WTC11 (cell line): ENCODE data around the gene LARP4B. TPM values are rescaled to one million over a fixed set of nuclear protein-coding genes. Genes with fewer than 3 reads are reported as not detected.

Source experiments
- ATAC-seq: fragments of 200-7000 bp; cut with Tn5 transposase; 2 replicates; pipeline ENCODE4 v1.10.0; 2021; ENCODE audit warnings: mild to moderate bottlenecking, moderate library complexity
- CTCF ChIA-PET: fragments of 300-600 bp; sonication (Branson Sonifier 250); formaldehyde crosslinking; loops from one replicate; lab custom pipeline; 2021; ENCODE audit warnings: antibody characterized with exemption; lab: Charles Lee
- POLR2A ChIA-PET: fragments of 350-600 bp; sonication (Branson Sonifier 250); formaldehyde crosslinking; loops from one replicate; lab custom pipeline; 2021; ENCODE audit warnings: antibody characterized with exemption; lab: Charles Lee
- DNase-seq: peaks from one replicate; pipeline ENCODE4 v3.0.0; 2021; ENCODE audit warnings: low spot score
- H3K27ac Mint-ChIP-seq: 2 replicates; pipeline ENCODE4 v1.8.0; 2021; ENCODE audit warnings: mixed read lengths
- H3K27me3 Mint-ChIP-seq: 2 replicates; pipeline ENCODE4 v1.8.0; 2021; ENCODE audit warnings: low read depth, mild to moderate bottlenecking, moderate library complexity, mixed read lengths
- H3K36me3 Mint-ChIP-seq: 2 replicates; pipeline ENCODE4 v1.8.0; 2021; ENCODE audit warnings: mixed read lengths
- H3K4me1 Mint-ChIP-seq: 2 replicates; pipeline ENCODE4 v1.8.0; 2022; ENCODE audit warnings: mixed read lengths
- H3K4me3 Mint-ChIP-seq: 2 replicates; pipeline ENCODE4 v1.8.0; 2021; ENCODE audit warnings: mild to moderate bottlenecking, moderate library complexity, mixed read lengths
- H3K9me3 Mint-ChIP-seq: 2 replicates; pipeline ENCODE4 v1.8.0; 2021; ENCODE audit warnings: mixed read lengths
- AR ChIP-seq: fragments of 250-450 bp; sonication (Bioruptor Pico); IDR thresholded peaks from 2 replicates; pipeline ENCODE4 v1.9.0; 2021; ENCODE audit warnings: mild to moderate bottlenecking
- ATF2 ChIP-seq: sonication (generic); formaldehyde crosslinking; IDR thresholded peaks from 2 replicates; pipeline ENCODE4 v1.8.1; 2022; ENCODE audit warnings: low read depth, missing genetic modification reagents, borderline replicate concordance
- CREM ChIP-seq: sonication (generic); formaldehyde crosslinking; IDR thresholded peaks from 2 replicates; pipeline ENCODE4 v1.8.1; 2022; ENCODE audit warnings: mild to moderate bottlenecking, missing genetic modification reagents, moderate library complexity
- CTCF ChIP-seq: fragments of 200-600 bp; IDR thresholded peaks from 2 replicates; pipeline ENCODE4 v1.8.0; 2022; ENCODE audit warnings: antibody characterized with exemption
- FOXP1 ChIP-seq: sonication (generic); formaldehyde crosslinking; IDR thresholded peaks from 2 replicates; pipeline ENCODE4 v1.8.0; 2022; ENCODE audit warnings: missing genetic modification reagents, mild to moderate bottlenecking, moderate library complexity, borderline replicate concordance
- MXD4 ChIP-seq: fragments of 250-450 bp; sonication (Bioruptor Pico); IDR thresholded peaks from 2 replicates; pipeline ENCODE4 v1.8.0; 2021; ENCODE audit warnings: mild to moderate bottlenecking, moderate library complexity, borderline replicate concordance
- MYBL2 ChIP-seq: sonication (generic); formaldehyde crosslinking; IDR thresholded peaks from 2 replicates; pipeline ENCODE4 v1.8.1; 2023; ENCODE audit warnings: mild to moderate bottlenecking, moderate library complexity, missing genetic modification reagents
- NR2C2 ChIP-seq: sonication (generic); formaldehyde crosslinking; IDR thresholded peaks from 2 replicates; pipeline ENCODE4 v1.8.0; 2022; ENCODE audit warnings: mild to moderate bottlenecking, missing genetic modification reagents
- ZNF317 ChIP-seq: sonication (generic); formaldehyde crosslinking; IDR thresholded peaks from 2 replicates; pipeline ENCODE4 v1.8.1; 2023; ENCODE audit warnings: low read depth, mild to moderate bottlenecking, moderate library complexity, missing genetic modification reagents, borderline replicate concordance
- ZNF532 ChIP-seq: fragments of 250-450 bp; sonication (Bioruptor Pico); IDR thresholded peaks from 2 replicates; pipeline ENCODE4 v1.9.0; 2021; ENCODE audit warnings: mild to moderate bottlenecking, borderline replicate concordance
- ZSCAN18 ChIP-seq: fragments of 250-450 bp; sonication (Bioruptor Pico); IDR thresholded peaks from 2 replicates; pipeline ENCODE4 v2.1.2; 2022; ENCODE audit warnings: mild to moderate bottlenecking, moderate library complexity
- total RNA-seq: library from RNA; stranded (reverse); gene quantifications from 3 replicates; pipeline ENCODE4 v1.2.3, GENCODE V29; 2021
- TF ChIP-seq, protein P1 (sequence below): fragments of 250-450 bp; sonication (Bioruptor Pico); IDR thresholded peaks from 2 replicates; pipeline ENCODE4 v1.9.0; 2021; ENCODE audit warnings: mild to moderate bottlenecking
- TF ChIP-seq, protein P2 (sequence below): sonication (generic); formaldehyde crosslinking; IDR thresholded peaks from 2 replicates; pipeline ENCODE4 v1.8.0; 2023; ENCODE audit warnings: mild to moderate bottlenecking, missing genetic modification reagents
- TF ChIP-seq, protein P3 (sequence below): sonication (generic); formaldehyde crosslinking; IDR thresholded peaks from 2 replicates; pipeline ENCODE4 v1.8.1; 2023; ENCODE audit warnings: mild to moderate bottlenecking, missing genetic modification reagents
- TF ChIP-seq, protein P4 (sequence below): sonication (generic); formaldehyde crosslinking; IDR thresholded peaks from 2 replicates; pipeline ENCODE4 v1.8.0; 2023; ENCODE audit warnings: missing genetic modification reagents

Gene LARP4B
- total RNA-seq, 1 experiment from 2014 or later = 87.1 TPM

GRCh38 chr10:860519-860918 is 71.0 kb downstream of the LARP4B start:
- H3K9me3 Mint-ChIP-seq = 0 out of 2 replicates have a peak, but pooled peaks cover 3% of the 10 kb centered on the region
- ChIA-PET CTCF (no interaction called here), POLR2A (no interaction called here)
- no peak for ATAC-seq
- TF ChIP-seq FOXP1 (CRISPR knock-in tag) (no peak), ATF2 (CRISPR knock-in tag) (no peak), CREM (no peak), NR2C2 (CRISPR knock-in tag) (no peak), MXD4 (CRISPR knock-in tag) (no peak), MYBL2 (CRISPR knock-in tag) (no peak), CTCF (no peak), AR (CRISPR knock-in tag) (no peak)
- TF ChIP-seq, protein P1, sequence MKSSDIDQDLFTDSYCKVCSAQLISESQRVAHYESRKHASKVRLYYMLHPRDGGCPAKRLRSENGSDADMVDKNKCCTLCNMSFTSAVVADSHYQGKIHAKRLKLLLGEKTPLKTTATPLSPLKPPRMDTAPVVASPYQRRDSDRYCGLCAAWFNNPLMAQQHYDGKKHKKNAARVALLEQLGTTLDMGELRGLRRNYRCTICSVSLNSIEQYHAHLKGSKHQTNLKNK (CRISPR knock-in tag) = no peak
- TF ChIP-seq, protein P2, sequence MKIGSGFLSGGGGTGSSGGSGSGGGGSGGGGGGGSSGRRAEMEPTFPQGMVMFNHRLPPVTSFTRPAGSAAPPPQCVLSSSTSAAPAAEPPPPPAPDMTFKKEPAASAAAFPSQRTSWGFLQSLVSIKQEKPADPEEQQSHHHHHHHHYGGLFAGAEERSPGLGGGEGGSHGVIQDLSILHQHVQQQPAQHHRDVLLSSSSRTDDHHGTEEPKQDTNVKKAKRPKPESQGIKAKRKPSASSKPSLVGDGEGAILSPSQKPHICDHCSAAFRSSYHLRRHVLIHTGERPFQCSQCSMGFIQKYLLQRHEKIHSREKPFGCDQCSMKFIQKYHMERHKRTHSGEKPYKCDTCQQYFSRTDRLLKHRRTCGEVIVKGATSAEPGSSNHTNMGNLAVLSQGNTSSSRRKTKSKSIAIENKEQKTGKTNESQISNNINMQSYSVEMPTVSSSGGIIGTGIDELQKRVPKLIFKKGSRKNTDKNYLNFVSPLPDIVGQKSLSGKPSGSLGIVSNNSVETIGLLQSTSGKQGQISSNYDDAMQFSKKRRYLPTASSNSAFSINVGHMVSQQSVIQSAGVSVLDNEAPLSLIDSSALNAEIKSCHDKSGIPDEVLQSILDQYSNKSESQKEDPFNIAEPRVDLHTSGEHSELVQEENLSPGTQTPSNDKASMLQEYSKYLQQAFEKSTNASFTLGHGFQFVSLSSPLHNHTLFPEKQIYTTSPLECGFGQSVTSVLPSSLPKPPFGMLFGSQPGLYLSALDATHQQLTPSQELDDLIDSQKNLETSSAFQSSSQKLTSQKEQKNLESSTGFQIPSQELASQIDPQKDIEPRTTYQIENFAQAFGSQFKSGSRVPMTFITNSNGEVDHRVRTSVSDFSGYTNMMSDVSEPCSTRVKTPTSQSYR (CRISPR knock-in tag) = no peak
- peaks cover 60% of the 10 kb centered on the region for H3K36me3 Mint-ChIP-seq
- DNase-seq = no peak
- peaks cover 45% of the 10 kb centered on the region for H3K4me1 Mint-ChIP-seq
- H3K4me3 Mint-ChIP-seq = no peak overlapping the region
- no peaks in the 10 kb centered on the region for H3K27me3 Mint-ChIP-seq
- no peak overlapping the region for H3K27ac Mint-ChIP-seq

DNA sequence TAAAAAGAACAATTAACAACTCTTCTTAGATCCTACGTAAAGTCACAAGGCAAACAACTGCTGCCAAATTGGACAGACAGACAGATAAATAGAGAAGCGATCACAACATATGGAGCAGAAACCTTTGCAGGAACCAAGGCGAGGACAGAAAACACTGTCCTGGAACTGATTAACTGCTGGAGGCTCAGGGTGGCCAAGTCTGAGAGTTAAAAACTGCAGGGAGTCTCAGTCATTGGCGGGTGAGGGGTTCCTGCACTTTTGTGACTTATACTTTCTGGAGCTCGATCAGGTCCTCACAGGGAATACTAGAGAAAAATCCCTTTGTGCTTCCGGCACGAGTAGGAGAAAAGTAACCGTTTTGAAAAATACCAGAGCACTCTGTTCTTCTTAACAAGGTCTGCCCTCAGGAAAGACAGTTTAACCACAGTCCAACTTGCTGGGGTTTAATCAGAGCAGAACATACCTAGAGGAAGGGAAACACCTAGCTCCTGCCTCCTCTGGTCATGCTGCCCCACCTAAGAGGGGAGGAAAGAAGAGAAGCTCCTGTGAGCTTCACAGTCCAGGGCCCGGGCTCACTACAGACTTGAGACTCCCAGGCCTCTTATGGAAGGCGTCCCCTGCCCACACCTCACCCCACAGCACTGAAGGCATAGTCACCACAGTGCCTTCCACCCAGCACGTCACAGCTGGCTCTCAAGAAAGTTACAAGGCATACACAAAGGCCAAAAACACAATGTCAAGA is 74.9 kb downstream of the LARP4B start:
- ChIA-PET CTCF (interaction anchor here (0.9 kb wide), 1 partner anchor 8 kb away, joined by 4 read pairs; no protein-coding TSS in a partner anchor), POLR2A (interaction anchor here (0.5 kb wide), 1 partner anchor 79 kb away, joined by 3 read pairs; no protein-coding TSS in a partner anchor)
- Mint-ChIP-seq H3K27ac (peak overlapping the region; percentile 86), H3K36me3 (peaks cover 58% of the 10 kb centered on the region), H3K27me3 (no peaks in the 10 kb centered on the region), H3K4me3 (no peak overlapping the region), H3K9me3 (peaks cover 12% of the 10 kb centered on the region), H3K4me1 (peaks cover 23% of the 10 kb centered on the region)
- ATAC-seq (peak; percentile 67), DNase-seq (no peak)
- TF ChIP-seq MYBL2 (CRISPR knock-in tag) = no peak
- TF ChIP-seq, protein P3, sequence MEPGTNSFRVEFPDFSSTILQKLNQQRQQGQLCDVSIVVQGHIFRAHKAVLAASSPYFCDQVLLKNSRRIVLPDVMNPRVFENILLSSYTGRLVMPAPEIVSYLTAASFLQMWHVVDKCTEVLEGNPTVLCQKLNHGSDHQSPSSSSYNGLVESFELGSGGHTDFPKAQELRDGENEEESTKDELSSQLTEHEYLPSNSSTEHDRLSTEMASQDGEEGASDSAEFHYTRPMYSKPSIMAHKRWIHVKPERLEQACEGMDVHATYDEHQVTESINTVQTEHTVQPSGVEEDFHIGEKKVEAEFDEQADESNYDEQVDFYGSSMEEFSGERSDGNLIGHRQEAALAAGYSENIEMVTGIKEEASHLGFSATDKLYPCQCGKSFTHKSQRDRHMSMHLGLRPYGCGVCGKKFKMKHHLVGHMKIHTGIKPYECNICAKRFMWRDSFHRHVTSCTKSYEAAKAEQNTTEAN (CRISPR knock-in tag) = no peak
- TF ChIP-seq ZSCAN18 (CRISPR knock-in tag) = no peak
- no peak for TF ChIP-seq ZNF317 (CRISPR knock-in tag)
- no peak for TF ChIP-seq ZNF532 (CRISPR knock-in tag)
- TF ChIP-seq, protein P4, sequence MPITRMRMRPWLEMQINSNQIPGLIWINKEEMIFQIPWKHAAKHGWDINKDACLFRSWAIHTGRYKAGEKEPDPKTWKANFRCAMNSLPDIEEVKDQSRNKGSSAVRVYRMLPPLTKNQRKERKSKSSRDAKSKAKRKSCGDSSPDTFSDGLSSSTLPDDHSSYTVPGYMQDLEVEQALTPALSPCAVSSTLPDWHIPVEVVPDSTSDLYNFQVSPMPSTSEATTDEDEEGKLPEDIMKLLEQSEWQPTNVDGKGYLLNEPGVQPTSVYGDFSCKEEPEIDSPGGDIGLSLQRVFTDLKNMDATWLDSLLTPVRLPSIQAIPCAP = no peak
